SK-MEL-5 (cell line): ENCODE data around the gene MTMR4. TPM values are rescaled to one million over a fixed set of nuclear protein-coding genes. Genes with fewer than 3 reads are reported as not detected.

Source experiments
- DNase-seq: peaks from one replicate; pipeline ENCODE4 v3.0.0-alpha.2; 2016; ENCODE audit warnings: low read depth, low spot score
- in situ Hi-C: cut with HindIII; loops from 2 replicates; pipeline ENCODE4 v1.10.0; 2016; ENCODE audit warnings: low sequenced_read_pairs, high pct_unique_total_duplicates, low pct_unique_long_range_greater_than_20kb
- total RNA-seq: library from RNA; depleted of rRNA; stranded (reverse); fragments of >200 nt; shearing (Covaris generic); gene quantifications from 2 replicates; pipeline ENCODE4 v1.2.3, GENCODE V29; 2014

MTMR4 gene
- total RNA-seq, 1 experiment from 2014 or later, result 70.7 TPM

DNA sequence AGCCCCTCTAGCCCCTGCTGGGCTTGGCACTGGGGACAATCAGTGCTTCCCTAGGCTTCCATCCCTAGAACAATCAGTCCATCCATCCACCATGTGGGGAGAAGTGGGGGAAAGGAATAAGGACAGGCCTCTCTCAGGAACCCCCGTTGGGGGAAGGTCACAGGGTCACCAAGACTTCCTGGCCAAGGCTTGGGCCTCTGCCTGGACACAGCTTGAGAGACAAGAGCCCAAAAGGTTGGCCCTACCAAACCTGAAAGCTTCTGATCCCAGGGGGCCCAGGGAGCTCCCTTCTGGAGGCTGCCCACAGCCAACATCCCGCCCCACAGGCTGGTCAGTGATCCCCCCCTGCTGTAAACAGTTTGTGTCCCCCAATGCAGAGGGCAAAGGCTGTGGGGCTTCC is 16.2 kb upstream of the MTMR4 start:
- in situ Hi-C loops, result no loop called here
- DNase-seq, result no peak

DNA sequence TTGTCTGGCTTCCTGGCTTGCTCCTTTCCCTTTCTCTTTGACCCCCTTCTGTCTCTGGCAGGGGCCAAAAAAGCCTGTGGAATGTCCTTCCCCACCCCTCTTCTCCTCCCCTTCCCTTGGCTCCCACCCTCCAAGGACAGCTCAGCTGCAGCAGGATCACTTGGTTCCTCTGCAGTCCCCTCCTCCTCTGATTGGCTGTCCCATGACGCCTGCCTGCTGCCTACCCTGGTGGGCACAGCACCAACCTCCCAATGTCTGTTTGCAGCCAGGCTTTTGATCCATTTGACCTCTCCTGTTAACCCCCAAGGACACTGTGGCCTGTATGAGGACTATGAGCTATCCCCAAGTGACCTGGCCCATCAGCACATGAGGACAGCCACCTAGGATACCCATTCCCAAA is 14.8 kb upstream of the MTMR4 start:
- DNase-seq, result no peak
- in situ Hi-C loops, result no loop called here

DNA sequence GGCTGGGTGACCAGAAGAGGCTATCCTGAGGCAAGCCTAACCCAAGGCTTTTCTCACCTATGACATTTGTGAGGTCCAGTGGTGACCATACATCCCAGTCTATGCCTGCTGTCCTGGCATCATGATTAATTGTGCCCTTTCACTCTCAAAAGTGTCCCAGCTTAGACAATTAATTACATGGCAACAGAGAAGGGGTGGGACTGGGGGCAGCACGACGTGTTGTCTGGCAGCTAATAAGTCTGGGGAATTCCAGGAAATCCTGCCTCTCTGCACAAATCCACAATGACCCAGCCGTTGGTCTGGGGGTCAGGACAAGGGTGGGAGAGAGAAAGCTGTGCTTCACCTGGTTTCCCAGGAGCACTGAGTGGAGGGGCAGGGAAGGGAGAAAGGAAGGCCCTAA is 14.0 kb upstream of the MTMR4 start:
- no peak for DNase-seq
- in situ Hi-C loops, result no loop called here

DNA sequence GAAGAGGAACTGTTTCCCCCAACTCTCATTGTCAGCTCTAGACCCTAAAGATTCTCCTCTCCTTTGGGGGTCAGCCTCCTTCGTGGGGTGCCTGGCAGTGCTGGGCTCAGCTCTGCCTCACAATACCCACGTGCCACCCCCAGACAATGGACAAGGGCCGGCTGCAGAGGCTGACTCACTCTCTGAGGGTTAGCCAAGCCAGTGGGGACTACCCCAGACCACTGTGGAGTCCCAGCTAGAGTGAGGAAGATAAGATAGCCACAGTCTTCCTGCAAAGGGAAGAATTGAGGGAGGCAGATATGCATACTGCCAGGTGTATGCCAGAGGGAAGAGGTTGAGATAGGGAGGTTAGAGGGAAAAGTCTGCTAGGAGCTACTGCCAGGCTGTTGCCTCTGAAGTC is 13.5 kb upstream of the MTMR4 start:
- DNase-seq, result no peak
- in situ Hi-C loops, result no loop called here

DNA sequence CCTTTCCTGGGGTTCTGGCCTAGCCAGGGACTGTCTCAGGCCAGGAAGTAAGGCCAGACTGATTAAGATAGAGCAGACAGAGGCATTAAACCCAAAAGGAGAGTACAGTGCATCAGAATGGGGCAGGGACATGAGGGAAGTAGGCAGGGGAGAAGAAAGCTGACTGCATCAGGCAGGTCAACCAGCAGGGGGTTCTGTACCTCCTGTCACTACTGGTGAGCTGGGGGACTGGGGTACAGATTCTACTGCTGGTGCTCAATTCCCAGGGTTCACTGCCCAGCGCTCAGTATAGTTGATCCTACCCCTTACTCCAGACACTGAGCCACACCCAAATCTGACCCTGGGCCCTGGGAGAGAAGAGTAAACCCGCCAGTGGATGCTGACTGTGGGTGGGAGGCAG is 12.9 kb upstream of the MTMR4 start:
- in situ Hi-C loops, result no loop called here
- DNase-seq, result no peak

DNA sequence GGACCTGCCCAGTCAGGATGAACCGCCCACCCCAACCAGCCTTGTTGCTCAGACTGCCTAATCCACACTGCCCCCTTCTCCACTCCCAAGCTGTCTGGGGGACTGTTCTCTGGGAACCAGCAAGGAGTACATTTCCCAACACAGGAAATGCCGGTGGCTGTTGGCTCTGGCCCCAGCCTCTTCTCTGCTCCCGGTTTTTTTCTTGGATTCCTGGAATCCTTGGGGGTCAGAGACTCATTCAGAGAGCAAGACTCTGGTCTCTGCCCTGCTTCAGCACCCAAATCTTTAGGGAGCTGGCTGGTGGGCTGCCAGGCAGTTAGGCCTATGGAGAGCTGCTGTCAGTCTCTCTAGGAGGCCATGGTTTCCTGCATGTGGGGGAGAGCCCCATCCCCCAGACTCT is 10.8 kb upstream of the MTMR4 start:
- peak; percentile 52 for DNase-seq
- in situ Hi-C loops, result no loop called here

DNA sequence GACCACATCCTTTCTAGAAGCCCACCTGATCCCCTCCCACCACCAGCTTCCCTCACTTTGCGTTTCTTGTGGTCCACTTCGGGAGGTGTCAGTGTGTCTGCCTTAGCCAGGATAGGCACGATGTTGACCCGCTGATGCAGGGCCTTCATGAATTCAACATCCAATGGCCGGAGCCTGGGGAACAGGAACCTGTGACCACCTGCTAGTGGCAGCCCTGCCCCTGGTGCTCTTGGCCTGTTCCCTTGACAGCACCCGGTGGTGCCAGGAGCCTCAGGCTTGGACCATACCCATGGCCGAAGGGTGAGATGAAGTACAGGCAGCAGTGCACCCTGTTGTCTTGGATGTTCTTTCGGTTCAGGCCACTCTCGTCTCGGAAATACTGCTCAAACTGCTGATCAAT is 7.2 kb upstream of the MTMR4 start:
- DNase-seq, result no peak
- in situ Hi-C loops, result no loop called here

DNA sequence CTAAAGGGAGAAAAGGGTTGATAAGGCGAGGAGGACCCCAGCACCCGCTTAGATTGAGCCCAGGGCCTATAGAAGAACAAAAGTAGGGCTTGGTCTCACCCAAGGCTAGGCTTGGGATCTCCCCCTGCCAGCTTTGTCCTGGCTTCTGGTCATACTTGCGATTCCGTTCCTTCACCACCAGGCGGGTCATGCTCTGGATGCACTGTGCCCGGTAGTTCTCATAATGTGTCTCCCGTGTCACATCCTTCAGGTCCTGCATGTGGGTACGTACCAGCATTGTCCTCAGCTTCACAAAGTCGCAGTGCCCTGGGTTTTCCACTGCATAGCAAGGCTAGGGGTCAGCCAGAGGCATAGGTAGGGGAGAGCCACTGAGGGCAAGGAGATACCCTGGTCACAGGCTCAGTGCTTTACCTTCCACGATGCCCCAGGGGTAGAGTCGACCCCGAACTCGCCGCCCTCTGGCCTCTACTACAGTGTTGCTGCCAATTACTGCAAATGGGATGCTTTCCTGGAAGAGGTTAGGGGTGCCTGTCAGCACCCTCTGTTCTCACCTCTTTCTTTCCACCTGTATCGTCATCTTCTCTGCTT is 6.5 kb upstream of the MTMR4 start:
- in situ Hi-C loops, result no loop called here
- peak; percentile 77 for DNase-seq

DNA sequence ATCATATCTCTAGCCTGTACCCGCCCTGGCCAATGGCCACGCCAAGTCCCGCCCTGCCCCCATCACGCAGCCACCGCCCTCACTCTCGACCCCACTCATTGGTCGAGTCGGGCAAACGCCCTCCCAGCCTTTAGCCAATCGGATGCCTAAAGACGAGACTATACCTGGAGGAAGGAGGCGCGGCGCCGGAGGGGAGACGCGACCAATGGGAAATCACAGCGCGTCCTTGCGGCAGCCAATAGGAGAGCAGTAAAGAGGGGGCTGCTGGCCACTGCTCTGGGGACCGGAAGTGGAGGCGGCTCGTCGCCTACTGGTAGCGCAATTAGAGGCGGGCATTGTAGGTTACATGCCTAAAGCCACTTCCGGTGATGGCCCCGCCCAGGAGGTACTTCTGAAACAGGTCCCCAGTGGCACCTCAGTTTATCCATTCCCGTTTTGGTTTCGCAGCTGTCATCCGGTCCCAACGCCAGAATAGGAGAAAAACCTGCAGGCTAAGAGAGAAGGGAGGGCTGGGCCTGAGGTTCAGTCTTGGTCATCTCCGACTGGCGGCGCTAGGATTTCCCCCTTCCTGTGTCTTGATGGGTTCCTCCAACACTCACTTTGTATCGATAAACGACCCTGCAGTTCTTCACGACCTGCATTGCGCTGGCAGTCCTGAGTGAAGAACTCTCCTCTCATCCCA is 3.6 kb upstream of the MTMR4 start:
- DNase-seq, result peak; percentile 100
- in situ Hi-C loops, result no loop called here

DNA sequence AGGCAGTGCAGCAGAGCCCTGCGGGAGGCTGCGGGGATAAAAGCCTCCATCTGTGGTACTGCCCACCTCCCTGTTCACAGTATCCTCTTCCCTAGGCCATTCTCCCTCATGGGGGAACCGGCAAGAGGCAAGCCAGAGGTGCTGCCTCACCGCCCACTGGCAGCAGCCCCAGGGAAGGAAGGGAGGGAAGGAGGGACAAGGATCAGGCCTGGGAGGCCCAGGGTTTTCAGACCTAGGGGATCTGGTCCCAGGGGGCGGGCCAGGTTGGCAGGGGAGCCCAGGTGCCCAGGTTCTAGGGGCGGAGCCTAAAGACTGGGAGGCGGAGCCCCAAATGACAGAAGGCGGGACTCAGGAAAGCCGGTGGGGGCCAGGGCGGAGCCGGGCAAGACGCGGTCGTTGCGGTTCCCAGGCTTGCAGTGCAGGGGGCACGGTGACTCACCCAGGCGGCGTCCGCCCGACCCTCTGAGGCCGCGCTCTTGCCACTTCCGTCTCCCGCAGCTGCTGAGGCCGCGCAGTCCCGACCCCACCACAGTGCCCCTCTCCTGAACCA is 3.0 kb upstream of the MTMR4 start:
- in situ Hi-C loops, result no loop called here
- no peak for DNase-seq

DNA sequence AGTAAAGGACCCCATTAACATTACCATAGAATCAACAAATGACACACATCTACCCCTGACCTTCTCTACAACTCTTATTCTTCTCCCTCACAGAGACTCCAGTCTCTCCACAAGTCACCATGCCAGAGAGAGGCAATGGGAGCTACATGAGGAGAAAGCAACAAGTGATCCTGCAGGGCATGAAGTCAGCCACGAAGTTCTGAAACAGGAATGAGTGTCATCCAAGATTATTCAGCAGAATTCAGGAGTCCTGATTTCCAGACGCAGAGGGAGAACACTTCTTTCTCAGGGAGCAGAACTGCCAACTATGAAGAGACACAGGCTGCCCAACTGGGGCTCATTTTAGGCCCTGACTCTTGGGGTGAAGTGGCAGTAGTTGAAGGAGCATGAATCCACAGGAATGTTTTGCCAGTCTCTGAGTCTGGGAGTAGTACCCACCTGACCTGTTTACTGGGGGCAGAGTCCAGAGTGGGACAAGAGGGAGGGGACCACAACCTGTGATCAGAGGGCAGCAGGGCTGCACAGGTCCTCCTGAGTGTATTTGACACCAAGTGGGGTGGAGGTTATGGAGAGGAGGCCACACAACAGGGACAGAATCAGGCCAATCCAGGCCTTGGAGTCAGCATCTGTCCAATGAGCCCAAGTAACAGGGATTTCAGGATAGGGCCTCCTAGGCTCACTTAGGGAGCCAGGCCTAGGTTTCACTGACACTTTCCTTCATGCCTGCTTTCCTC is 2.4 kb upstream of the MTMR4 start:
- in situ Hi-C loops, result no loop called here
- no peak for DNase-seq

DNA sequence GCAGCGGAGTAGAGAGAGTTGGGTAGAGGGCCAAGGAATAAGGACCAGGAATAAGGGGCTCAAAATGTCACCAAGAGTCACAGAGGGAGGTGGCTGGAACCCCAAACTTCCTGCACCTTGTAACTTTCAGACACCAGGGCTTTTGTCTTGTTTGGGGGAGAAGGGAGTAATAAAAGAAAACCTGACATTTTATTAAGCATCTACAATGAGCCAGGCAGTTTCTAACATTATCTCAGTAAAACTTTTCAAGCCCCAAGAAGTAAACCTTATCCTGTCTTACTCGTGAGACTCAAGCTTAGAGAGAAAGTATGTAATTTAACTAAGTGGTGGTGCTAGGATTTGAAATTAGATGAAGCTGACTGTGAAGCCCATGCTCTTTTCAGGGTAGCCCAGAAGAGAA is 848 bp upstream of the MTMR4 start:
- in situ Hi-C loops, result no loop called here
- DNase-seq, result no peak

DNA sequence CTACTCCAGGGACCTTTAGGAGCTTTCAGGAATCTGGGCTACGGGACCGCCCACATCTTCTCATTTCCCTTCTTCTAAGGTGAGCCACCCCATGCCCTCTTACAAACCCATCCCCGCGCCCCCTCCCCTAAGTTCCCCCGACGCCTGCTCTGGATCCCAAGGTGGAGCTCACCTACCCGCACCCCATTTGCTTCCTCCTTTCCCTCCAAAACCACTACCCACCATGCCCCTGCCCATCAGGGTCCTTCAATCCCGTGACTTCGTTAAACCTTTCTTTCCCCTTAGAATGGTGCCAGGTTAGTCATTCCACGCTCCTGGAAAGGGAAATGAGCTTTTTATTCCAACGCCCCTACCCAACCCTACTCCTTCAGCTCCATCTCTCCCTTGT is 326 bp upstream of the MTMR4 start:
- in situ Hi-C loops, result no loop called here
- DNase-seq, result no peak

DNA sequence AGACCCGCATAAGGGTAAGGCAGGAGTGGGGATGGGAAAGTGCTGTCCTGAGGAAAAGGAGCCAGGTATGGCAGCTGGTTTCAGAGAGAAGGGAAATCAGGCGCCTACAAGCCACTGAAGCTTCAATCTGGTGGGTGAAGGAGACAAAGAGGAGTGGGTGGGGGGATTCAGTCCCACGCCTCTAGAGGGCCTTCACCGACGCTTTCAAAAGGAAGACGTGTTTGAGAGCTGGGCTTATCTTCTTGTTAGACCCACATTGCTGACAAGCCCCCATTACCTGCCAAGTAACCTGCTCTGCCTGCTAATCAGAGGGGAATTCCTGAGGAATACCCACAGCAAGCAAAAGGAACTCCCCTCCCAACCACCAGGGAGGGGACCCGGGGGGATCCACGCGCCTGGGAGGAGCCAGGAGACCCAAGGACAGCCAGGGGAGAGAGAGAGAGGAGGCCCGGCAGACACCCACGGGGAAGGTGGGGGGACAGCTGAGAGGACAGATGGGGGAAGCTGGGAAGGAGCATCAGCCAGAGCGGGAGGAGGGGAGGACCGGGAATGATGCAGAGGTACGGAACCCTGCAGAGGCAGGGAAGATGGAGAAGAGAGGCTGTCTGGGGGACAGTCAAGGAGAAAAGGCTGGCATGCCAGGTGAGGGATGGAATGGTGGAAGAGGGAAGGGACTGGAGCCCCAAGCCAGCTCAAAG is 1.0 kb downstream of the MTMR4 start:
- in situ Hi-C loops, result no loop called here
- no peak for DNase-seq

DNA sequence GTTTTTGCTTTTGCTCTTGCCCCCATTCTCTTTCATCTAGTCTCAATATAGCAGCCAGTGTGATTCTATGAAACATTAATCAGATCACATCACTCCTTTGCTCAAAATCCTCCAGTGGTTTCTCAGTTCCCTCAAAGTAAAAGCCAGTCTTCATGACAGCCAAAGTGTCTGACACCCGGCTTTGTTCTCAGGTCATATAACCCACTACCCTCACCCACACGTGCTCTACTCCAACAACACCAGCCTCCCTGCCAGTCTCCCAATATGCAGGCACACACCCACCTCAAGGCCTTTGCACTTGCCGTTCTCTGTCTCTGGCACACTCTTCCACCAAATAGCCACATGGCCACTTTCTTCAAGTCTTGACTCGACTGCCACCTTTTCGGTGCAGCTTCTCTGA is 4.4 kb downstream of the MTMR4 start:
- DNase-seq, result no peak
- in situ Hi-C loops, result no loop called here

DNA sequence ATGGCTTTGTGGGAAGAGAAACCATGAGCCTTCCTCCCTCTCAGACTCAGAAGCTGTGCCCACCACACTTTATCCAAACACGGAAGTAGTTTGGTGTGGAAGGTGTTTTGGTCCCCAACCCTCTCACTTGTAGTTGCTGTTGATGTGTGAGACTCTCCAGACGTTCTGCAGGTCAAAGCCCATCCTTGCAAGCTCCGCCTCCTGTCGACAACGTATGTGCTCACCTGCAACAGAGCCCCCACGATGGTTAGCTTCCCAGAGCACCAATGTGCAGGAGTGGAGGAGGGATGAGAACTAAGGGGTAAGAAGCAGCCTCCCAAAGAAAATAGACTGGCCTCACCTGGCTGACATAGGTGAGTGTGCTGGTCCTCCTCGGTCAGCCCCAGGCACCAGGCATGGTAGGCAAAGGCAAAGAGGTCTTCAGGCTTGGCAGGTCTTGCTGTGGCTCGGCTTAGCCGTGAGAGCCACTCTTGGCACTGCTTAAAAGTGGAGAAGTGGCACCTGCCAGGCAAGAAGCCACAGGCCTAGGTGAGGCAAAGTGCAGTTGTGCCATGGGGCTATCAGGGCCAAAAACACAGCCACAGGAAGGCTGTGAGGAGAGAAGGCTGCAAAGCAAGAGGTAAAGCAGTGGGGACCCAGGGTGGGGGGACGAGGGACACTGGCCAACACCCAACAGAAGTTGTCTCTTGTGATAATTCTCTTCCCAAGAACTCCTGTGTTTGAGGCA is 5.9 kb downstream of the MTMR4 start:
- DNase-seq, result no peak
- in situ Hi-C loops, result no loop called here

DNA sequence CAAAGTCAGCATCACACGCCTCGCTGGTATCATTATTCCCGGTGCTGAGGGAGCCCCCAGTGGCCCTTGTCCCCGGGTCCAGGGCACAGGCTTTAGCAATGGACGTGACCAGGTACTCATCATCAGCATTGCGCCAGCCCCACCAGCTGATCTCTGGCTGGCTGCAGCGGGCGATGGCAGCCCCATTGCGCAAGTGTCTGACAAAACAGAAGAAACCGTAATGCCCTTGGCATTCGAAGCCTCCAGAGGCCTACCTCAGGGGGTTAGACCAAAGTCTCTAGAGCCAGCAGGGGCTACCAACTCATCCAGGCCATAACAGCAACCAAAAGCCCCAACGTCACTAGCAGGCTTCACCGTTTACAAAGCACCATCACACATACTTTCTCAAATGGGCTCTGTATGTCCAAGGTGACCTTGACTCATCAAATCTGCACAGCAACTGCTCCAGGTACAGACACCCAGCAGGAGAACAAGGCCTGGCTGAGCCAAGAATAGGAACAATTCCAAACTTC is 7.3 kb downstream of the MTMR4 start:
- in situ Hi-C loops, result no loop called here
- no peak for DNase-seq
